Natural killer cell (primary cell): ENCODE data around the gene SHISAL1. TPM values are rescaled to one million over a fixed set of nuclear protein-coding genes. Genes with fewer than 3 reads are reported as not detected.

ENCODE experiments used
- ATAC-seq, 3 donors: fragments of 150-1000 bp in 2 of 3; fragments of 200-7000 bp in 1 of 3; cut with Tn5 transposase; 1 replicate in 1 of 3; 2 replicates in 2 of 3; pipeline ENCODE4 v1.10.0; 2021; ENCODE audit warnings: mild to moderate bottlenecking in 2 of 3, moderate library complexity in 2 of 3
- DNase-seq, 2 donors: peaks; one replicate each; pipeline versions ENCODE4 v3.0.0 to v3.0.0-alpha.2; 2013 to 2021; ENCODE audit warnings: mixed read lengths in 1 of 2
- H3K27ac ChIP-seq: one replicate; pipeline ENCODE4 v1.5.1; 2013; ENCODE audit warnings: mild to moderate bottlenecking, low read length
- H3K27me3 ChIP-seq: one replicate; pipeline ENCODE4 v1.6.1; 2013; ENCODE audit warnings: low read length; ENCODE audit not compliant: control insufficient read depth, insufficient read depth
- H3K36me3 ChIP-seq: one replicate; pipeline ENCODE4 v1.6.1; 2013; ENCODE audit warnings: low read length; ENCODE audit not compliant: control insufficient read depth, insufficient read depth
- H3K4me1 ChIP-seq: one replicate; pipeline ENCODE4 v1.6.1; 2013; ENCODE audit warnings: low read length; ENCODE audit not compliant: control insufficient read depth, insufficient read depth
- H3K4me3 ChIP-seq: one replicate; pipeline ENCODE4 v1.5.1; 2013; ENCODE audit warnings: low read length
- H3K9me3 ChIP-seq: one replicate; pipeline ENCODE4 v1.6.1; 2013; ENCODE audit warnings: low read length; ENCODE audit not compliant: control insufficient read depth, insufficient read depth
- H3K27ac Mint-ChIP-seq, 2 donors: one replicate each; pipeline ENCODE4 v1.8.0; 2022; ENCODE audit warnings: mild to moderate bottlenecking in 2 of 2, mixed read lengths in 2 of 2, moderate library complexity in 1 of 2
- H3K27me3 Mint-ChIP-seq, 2 donors: one replicate each; pipeline ENCODE4 v1.8.0; 2022; ENCODE audit warnings: low read depth in 2 of 2, mixed read lengths in 2 of 2
- H3K36me3 Mint-ChIP-seq: one replicate; pipeline ENCODE4 v1.8.0; 2022; ENCODE audit warnings: mixed read lengths
- H3K4me1 Mint-ChIP-seq, 2 donors: one replicate each; pipeline ENCODE4 v1.8.0; 2022; ENCODE audit warnings: mixed read lengths in 2 of 2
- H3K4me3 Mint-ChIP-seq: one replicate; pipeline ENCODE4 v1.8.0; 2022; ENCODE audit warnings: mild to moderate bottlenecking, moderate library complexity, mixed read lengths
- H3K9me3 Mint-ChIP-seq, 2 donors: one replicate each; pipeline ENCODE4 v1.8.0; 2022; ENCODE audit warnings: mixed read lengths in 2 of 2
- WGBS: methylation state at CpG from one replicate; pipeline ENCODE4 v1.1.7; 2013; ENCODE audit warnings: missing lambda C conversion rate; ENCODE audit not compliant: insufficient coverage; 5-methylcytosine and 5-hydroxymethylcytosine counted together
- intact Hi-C: fragments of 100-400 bp; cut with micrococcal nuclease; formaldehyde crosslinking; loops from one replicate; pipeline ENCODE4 v1.14.2; 2022
- total RNA-seq, 4 donors: library from RNA; stranded (reverse); fragments of 120-200 nt in 1 of 4; gene quantifications; one replicate each; pipeline versions ENCODE4 v1.2.3 to v1.2.4, GENCODE V29; 2013 to 2022
- TF ChIP-seq, protein P1 (sequence below): fragments of 200-600 bp; IDR thresholded peaks from one replicate; pipeline ENCODE4 v1.8.0; 2022; ENCODE audit warnings: antibody characterized with exemption

The SHISAL1 gene
- total RNA-seq, 3 donors from 2014 or later (not counting 1 experiment from before 2014, with no cell fraction given): not detected

GRCh38 chr22:44260216-44261035 is 52.3 kb downstream of the SHISAL1 start:
- WGBS: 85% methylated on average over 15 of the region's 16 CpGs
- H3K4me3 Mint-ChIP-seq: no peak overlapping the region
- DNase-seq: peak in 1 of 2 donors; percentile 4

GRCh38 chr22:44259366-44260215 is 53.2 kb downstream of the SHISAL1 start:
- Mint-ChIP-seq H3K4me3 (no peak overlapping the region), H3K36me3 (no peaks in the 10 kb centered on the region), H3K4me1 (peaks cover 0 to 10% of the 10 kb centered on the region in 2 donors), H3K27me3 (peaks cover 16 to 19% of the 10 kb centered on the region in 2 donors), H3K27ac (no peak overlapping the region), H3K9me3 (no peaks in the 10 kb centered on the region)
- ATAC-seq: no peak
- Histone ChIP-seq H3K4me1 (no peaks in the 10 kb centered on the region), H3K4me3 (no peak overlapping the region), H3K9me3 (no peaks in the 10 kb centered on the region), H3K36me3 (no peaks in the 10 kb centered on the region), H3K27me3 (peaks cover 2% of the 10 kb centered on the region), H3K27ac (no peak overlapping the region)
- TF ChIP-seq, protein P1, sequence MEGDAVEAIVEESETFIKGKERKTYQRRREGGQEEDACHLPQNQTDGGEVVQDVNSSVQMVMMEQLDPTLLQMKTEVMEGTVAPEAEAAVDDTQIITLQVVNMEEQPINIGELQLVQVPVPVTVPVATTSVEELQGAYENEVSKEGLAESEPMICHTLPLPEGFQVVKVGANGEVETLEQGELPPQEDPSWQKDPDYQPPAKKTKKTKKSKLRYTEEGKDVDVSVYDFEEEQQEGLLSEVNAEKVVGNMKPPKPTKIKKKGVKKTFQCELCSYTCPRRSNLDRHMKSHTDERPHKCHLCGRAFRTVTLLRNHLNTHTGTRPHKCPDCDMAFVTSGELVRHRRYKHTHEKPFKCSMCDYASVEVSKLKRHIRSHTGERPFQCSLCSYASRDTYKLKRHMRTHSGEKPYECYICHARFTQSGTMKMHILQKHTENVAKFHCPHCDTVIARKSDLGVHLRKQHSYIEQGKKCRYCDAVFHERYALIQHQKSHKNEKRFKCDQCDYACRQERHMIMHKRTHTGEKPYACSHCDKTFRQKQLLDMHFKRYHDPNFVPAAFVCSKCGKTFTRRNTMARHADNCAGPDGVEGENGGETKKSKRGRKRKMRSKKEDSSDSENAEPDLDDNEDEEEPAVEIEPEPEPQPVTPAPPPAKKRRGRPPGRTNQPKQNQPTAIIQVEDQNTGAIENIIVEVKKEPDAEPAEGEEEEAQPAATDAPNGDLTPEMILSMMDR: no peak
- 79% methylated on average over 15 of the region's 19 CpGs for WGBS
- intact Hi-C loops: no loop called here
- DNase-seq: no peak

More at GRCh38 chr22:44260216-44261035, 52.3 kb downstream of the SHISAL1 start:
- Mint-ChIP-seq H3K9me3 (no peaks in the 10 kb centered on the region), H3K27ac (no peak overlapping the region), H3K36me3 (no peaks in the 10 kb centered on the region), H3K4me1 (peaks cover 0 to 10% of the 10 kb centered on the region in 2 donors), H3K27me3 (peaks cover 12 to 14% of the 10 kb centered on the region in 2 donors)
- intact Hi-C loops: no loop called here
- Histone ChIP-seq H3K4me3 (no peak overlapping the region), H3K36me3 (no peaks in the 10 kb centered on the region), H3K27ac (no peak overlapping the region), H3K9me3 (no peaks in the 10 kb centered on the region), H3K27me3 (peaks cover 2% of the 10 kb centered on the region), H3K4me1 (no peaks in the 10 kb centered on the region)
- no peak for ATAC-seq
- TF ChIP-seq, protein P1: no peak

GRCh38 chr22:44256556-44257485 is 55.9 kb downstream of the SHISAL1 start:
- ATAC-seq: no peak

More at GRCh38 chr22:44256556-44257485, 55.9 kb downstream of the SHISAL1 start:
- peaks cover 2% of the 10 kb centered on the region for H3K27me3 ChIP-seq
- Mint-ChIP-seq H3K36me3 (no peaks in the 10 kb centered on the region), H3K27ac (no peak overlapping the region), H3K4me3 (no peak overlapping the region), H3K9me3 (no peaks in the 10 kb centered on the region), H3K27me3 (peaks cover 29 to 30% of the 10 kb centered on the region in 2 donors), H3K4me1 (peaks cover 0 to 10% of the 10 kb centered on the region in 2 donors)
- H3K27ac ChIP-seq: no peak overlapping the region
- H3K4me1 ChIP-seq: no peaks in the 10 kb centered on the region
- H3K36me3 ChIP-seq: no peaks in the 10 kb centered on the region
- intact Hi-C loops: no loop called here
- TF ChIP-seq, protein P1: no peak
- no peaks in the 10 kb centered on the region for H3K9me3 ChIP-seq
- H3K4me3 ChIP-seq: no peak overlapping the region
- WGBS: 64% methylated on average over 12 of the region's 13 CpGs
- DNase-seq: no peak
